ENCODE data around the gene SIL1. TPM values are rescaled to one million over a fixed set of nuclear protein-coding genes. Genes with fewer than 3 reads are reported as not detected.

The SIL1 gene
- total RNA-seq, 1 experiment from 2014 or later: 114 TPM

- Mint-ChIP-seq H3K4me1 (ENCODE audit: insufficient read depth, unreplicated experiment) (no peaks in the 10 kb centered on the region), H3K4me3 (ENCODE audit: unreplicated experiment) (no peak overlapping the region), H3K27ac (ENCODE audit: low read depth, unreplicated experiment) (peak overlapping the region; percentile 20), H3K9me3 (ENCODE audit: unreplicated experiment) (no peaks in the 10 kb centered on the region), H3K27me3 (ENCODE audit: insufficient read depth, unreplicated experiment) (no peaks in the 10 kb centered on the region), H3K36me3 (ENCODE audit: insufficient read depth, unreplicated experiment) (peaks cover 99% of the 10 kb centered on the region)
- POLR2A ChIA-PET: interaction anchor here (0.6 kb wide), 1 partner anchor 348 kb away, joined by 3 read pairs; no protein-coding TSS in a partner anchor
- CTCF ChIA-PET: interaction anchor here (0.6 to 1.0 kb wide), 5 partner anchors 17 to 581 kb away, joined by 3 to 5 read pairs (median 3); no protein-coding TSS in a partner anchor
- no peak for TF ChIP-seq CTCF (IDR thresholded peaks at IDR 0.05; ENCODE audit: unreplicated experiment)
- DNase-seq (ENCODE audit: unreplicated experiment): peak; percentile 30
- intact Hi-C loops (cut with micrococcal nuclease): no loop called here
- BruUV-seq (replicated peaks): no TSS peak
Observed at GRCh38 chr5:138932171-138932810, 265.9 kb downstream of the SIL1 start.

GRCh38 chr5:138930371-138931097, 267.6 kb downstream of the SIL1 start:
- BruUV-seq (replicated peaks): no TSS peak
- ChIA-PET POLR2A (interaction anchor here (1.5 kb wide), 1 partner anchor 10 kb away, joined by 4 read pairs; no protein-coding TSS in a partner anchor), CTCF (interaction anchor here (0.7 to 1.4 kb wide), 3 partner anchors 292 to 798 kb away, joined by 3 to 10 read pairs (median 4); no protein-coding TSS in a partner anchor)
- no peak overlapping the region for H3K4me3 Mint-ChIP-seq (ENCODE audit: unreplicated experiment)
- DNase-seq (ENCODE audit: unreplicated experiment): no peak
- intact Hi-C loops (cut with micrococcal nuclease): no loop called here
- H3K36me3 Mint-ChIP-seq (ENCODE audit: insufficient read depth, unreplicated experiment): peaks cover 98% of the 10 kb centered on the region
- H3K4me1 Mint-ChIP-seq (ENCODE audit: insufficient read depth, unreplicated experiment): no peaks in the 10 kb centered on the region
- no peak for TF ChIP-seq CTCF (IDR thresholded peaks at IDR 0.05; ENCODE audit: unreplicated experiment)
- H3K27ac Mint-ChIP-seq (ENCODE audit: low read depth, unreplicated experiment): peak overlapping the region; percentile 20
- no peaks in the 10 kb centered on the region for H3K9me3 Mint-ChIP-seq (ENCODE audit: unreplicated experiment)
- no peaks in the 10 kb centered on the region for H3K27me3 Mint-ChIP-seq (ENCODE audit: insufficient read depth, unreplicated experiment)

- Mint-ChIP-seq H3K4me1 (ENCODE audit: insufficient read depth, unreplicated experiment) (no peaks in the 10 kb centered on the region), H3K27ac (ENCODE audit: low read depth, unreplicated experiment) (no peak overlapping the region), H3K9me3 (ENCODE audit: unreplicated experiment) (no peaks in the 10 kb centered on the region), H3K27me3 (ENCODE audit: insufficient read depth, unreplicated experiment) (no peaks in the 10 kb centered on the region), H3K36me3 (ENCODE audit: insufficient read depth, unreplicated experiment) (peaks cover 99% of the 10 kb centered on the region), H3K4me3 (ENCODE audit: unreplicated experiment) (no peak overlapping the region)
- DNase-seq (ENCODE audit: unreplicated experiment): no peak
- BruUV-seq (replicated peaks): no TSS peak
- ChIA-PET POLR2A (no interaction called here), CTCF (no interaction called here)
- intact Hi-C loops (cut with micrococcal nuclease): no loop called here
- no peak for TF ChIP-seq CTCF (IDR thresholded peaks at IDR 0.05; ENCODE audit: unreplicated experiment)
Observed at GRCh38 chr5:138929571-138929955, 268.6 kb downstream of the SIL1 start.

GRCh38 chr5:138927979-138928378, 270.2 kb downstream of the SIL1 start:
- ChIA-PET CTCF (interaction anchor here (0.7 kb wide), 2 partner anchors 42 to 289 kb away, joined by 3 read pairs; no protein-coding TSS in a partner anchor), POLR2A (interaction anchor here (0.6 kb wide), 1 partner anchor 237 kb away, joined by 4 read pairs; no protein-coding TSS in a partner anchor)
- Mint-ChIP-seq H3K36me3 (ENCODE audit: insufficient read depth, unreplicated experiment) (peaks cover 98% of the 10 kb centered on the region), H3K27ac (ENCODE audit: low read depth, unreplicated experiment) (no peak overlapping the region), H3K27me3 (ENCODE audit: insufficient read depth, unreplicated experiment) (no peaks in the 10 kb centered on the region), H3K9me3 (ENCODE audit: unreplicated experiment) (no peaks in the 10 kb centered on the region), H3K4me3 (ENCODE audit: unreplicated experiment) (no peak overlapping the region), H3K4me1 (ENCODE audit: insufficient read depth, unreplicated experiment) (no peaks in the 10 kb centered on the region)
- TF ChIP-seq CTCF (IDR thresholded peaks at IDR 0.05; ENCODE audit: unreplicated experiment): no peak
- no TSS peak for BruUV-seq (replicated peaks)
- no peak for DNase-seq (ENCODE audit: unreplicated experiment)
- intact Hi-C loops (cut with micrococcal nuclease): no loop called here

Data from MCF 10A (cell line).